Mesenchymal stem cell (in vitro differentiated cells and primary cell): Measurements from ENCODE around the gene CHRNB1.

Experiments
- DNase-seq: peaks from one replicate; pipeline ENCODE4 v3.0.0-alpha.2; 2013
- H2AFZ ChIP-seq: one replicate; pipeline ENCODE4 v1.6.1; 2013; ENCODE audit warnings: low read depth, mild to moderate bottlenecking, control low read depth, inconsistent platforms, low read length, moderate library complexity
- H2AK5ac ChIP-seq: 2 replicates; pipeline ENCODE4 v1.6.1; 2013; ENCODE audit warnings: low read length, moderate library complexity, mild to moderate bottlenecking, inconsistent platforms; ENCODE audit not compliant: severe bottlenecking
- H2BK120ac ChIP-seq: one replicate; pipeline ENCODE4 v1.6.1; 2013; ENCODE audit warnings: low read depth, mild to moderate bottlenecking, inconsistent platforms, low read length, moderate library complexity
- H2BK12ac ChIP-seq, 2 experiments: one replicate each; pipeline ENCODE4 v1.6.1; 2013; ENCODE audit warnings: inconsistent platforms in 2 of 2, low read length in 2 of 2, mild to moderate bottlenecking in 2 of 2, moderate library complexity in 2 of 2, control low read depth in 1 of 2
- H2BK15ac ChIP-seq: one replicate; pipeline ENCODE4 v1.6.1; 2013; ENCODE audit warnings: mild to moderate bottlenecking, low read depth, inconsistent platforms; ENCODE audit not compliant: poor library complexity, severe bottlenecking
- H2BK5ac ChIP-seq: 2 replicates; pipeline ENCODE4 v1.6.1; 2013; ENCODE audit warnings: low read depth, mild to moderate bottlenecking, low read length, control low read depth, inconsistent platforms; ENCODE audit not compliant: poor library complexity, severe bottlenecking
- H3K14ac ChIP-seq, 2 experiments: one replicate each; pipeline ENCODE4 v1.6.1; 2013; ENCODE audit warnings: inconsistent platforms in 2 of 2, low read length in 2 of 2, control low read depth in 1 of 2, mild to moderate bottlenecking in 1 of 2, moderate library complexity in 1 of 2
- H3K18ac ChIP-seq, 2 experiments: one replicate each; pipeline ENCODE4 v1.6.1; 2013; ENCODE audit warnings: inconsistent platforms in 2 of 2, low read length in 2 of 2, control low read depth in 1 of 2, low read depth in 1 of 2, mild to moderate bottlenecking in 1 of 2
- H3K23ac ChIP-seq, 2 experiments: one replicate each; pipeline ENCODE4 v1.6.1; 2013; ENCODE audit warnings: inconsistent platforms in 2 of 2, low read length in 2 of 2, mild to moderate bottlenecking in 2 of 2, moderate library complexity in 2 of 2, control low read depth in 1 of 2
- H3K27ac ChIP-seq: 2 replicates; pipeline ENCODE4 v1.5.1; 2013; ENCODE audit warnings: mild to moderate bottlenecking, moderate library complexity, low read length, control low read depth, inconsistent platforms; ENCODE audit not compliant: poor library complexity, severe bottlenecking
- H3K27me3 ChIP-seq, 2 experiments: 2 replicates each; pipeline versions ENCODE4 v1.6.1 to v1.7.0; 2013; ENCODE audit warnings: low read length in 2 of 2, mild to moderate bottlenecking in 2 of 2, moderate library complexity in 2 of 2, control low read depth in 1 of 2, inconsistent platforms in 1 of 2; ENCODE audit not compliant: control insufficient read depth in 1 of 2, insufficient read depth in 1 of 2
- H3K36me3 ChIP-seq, 2 experiments: 2 replicates each; pipeline versions ENCODE4 v1.6.1 to v1.7.0; 2013; ENCODE audit warnings: low read length in 2 of 2, control low read depth in 1 of 2, inconsistent platforms in 1 of 2, low read depth in 1 of 2, mild to moderate bottlenecking in 1 of 2; ENCODE audit not compliant: insufficient read depth in 2 of 2, control insufficient read depth in 1 of 2
- H3K4ac ChIP-seq, 2 experiments: one replicate each; pipeline ENCODE4 v1.6.1; 2013; ENCODE audit warnings: inconsistent platforms in 2 of 2, low read length in 2 of 2, mild to moderate bottlenecking in 2 of 2, moderate library complexity in 2 of 2, control low read depth in 1 of 2, low read depth in 1 of 2
- H3K4me1 ChIP-seq: 2 replicates; pipeline ENCODE4 v1.6.1; 2013; ENCODE audit warnings: low read depth, low read length, control low read depth; ENCODE audit not compliant: control insufficient read depth, insufficient read depth
- H3K4me2 ChIP-seq: 2 replicates; pipeline ENCODE4 v1.6.1; 2013; ENCODE audit warnings: low read length, mild to moderate bottlenecking, inconsistent platforms; ENCODE audit not compliant: poor library complexity, severe bottlenecking
- H3K4me3 ChIP-seq, 2 experiments: 2 replicates each; pipeline versions ENCODE4 v1.5.1 to v1.7.0; 2013; ENCODE audit warnings: low read length in 2 of 2, mild to moderate bottlenecking in 2 of 2, control low read depth in 1 of 2, low read depth in 1 of 2; ENCODE audit not compliant: insufficient read depth in 1 of 2
- H3K79me1 ChIP-seq: replicated peaks from 2 replicates; pipeline ENCODE4 v1.6.1; 2013; ENCODE audit warnings: mild to moderate bottlenecking, control low read depth, low read length, inconsistent platforms; ENCODE audit not compliant: poor library complexity, severe bottlenecking
- H3K9ac ChIP-seq: 2 replicates; pipeline ENCODE4 v1.7.0; 2013; ENCODE audit warnings: mild to moderate bottlenecking, low read length, moderate library complexity
- H3K9me3 ChIP-seq: 2 replicates; pipeline ENCODE4 v1.7.0; 2013; ENCODE audit warnings: mild to moderate bottlenecking, low read length; ENCODE audit not compliant: control insufficient read depth
- H4K8ac ChIP-seq: one replicate; pipeline ENCODE4 v1.6.1; 2013; ENCODE audit warnings: inconsistent platforms, mild to moderate bottlenecking, low read length, moderate library complexity
- H4K91ac ChIP-seq: one replicate; pipeline ENCODE4 v1.6.1; 2013; ENCODE audit warnings: mild to moderate bottlenecking, low read length, inconsistent platforms
- WGBS: methylation state at CpG from one replicate; pipeline ENCODE4 v1.1.7; 2013; ENCODE audit warnings: mixed read lengths; 5-methylcytosine and 5-hydroxymethylcytosine counted together

CHRNB1 gene

DNA sequence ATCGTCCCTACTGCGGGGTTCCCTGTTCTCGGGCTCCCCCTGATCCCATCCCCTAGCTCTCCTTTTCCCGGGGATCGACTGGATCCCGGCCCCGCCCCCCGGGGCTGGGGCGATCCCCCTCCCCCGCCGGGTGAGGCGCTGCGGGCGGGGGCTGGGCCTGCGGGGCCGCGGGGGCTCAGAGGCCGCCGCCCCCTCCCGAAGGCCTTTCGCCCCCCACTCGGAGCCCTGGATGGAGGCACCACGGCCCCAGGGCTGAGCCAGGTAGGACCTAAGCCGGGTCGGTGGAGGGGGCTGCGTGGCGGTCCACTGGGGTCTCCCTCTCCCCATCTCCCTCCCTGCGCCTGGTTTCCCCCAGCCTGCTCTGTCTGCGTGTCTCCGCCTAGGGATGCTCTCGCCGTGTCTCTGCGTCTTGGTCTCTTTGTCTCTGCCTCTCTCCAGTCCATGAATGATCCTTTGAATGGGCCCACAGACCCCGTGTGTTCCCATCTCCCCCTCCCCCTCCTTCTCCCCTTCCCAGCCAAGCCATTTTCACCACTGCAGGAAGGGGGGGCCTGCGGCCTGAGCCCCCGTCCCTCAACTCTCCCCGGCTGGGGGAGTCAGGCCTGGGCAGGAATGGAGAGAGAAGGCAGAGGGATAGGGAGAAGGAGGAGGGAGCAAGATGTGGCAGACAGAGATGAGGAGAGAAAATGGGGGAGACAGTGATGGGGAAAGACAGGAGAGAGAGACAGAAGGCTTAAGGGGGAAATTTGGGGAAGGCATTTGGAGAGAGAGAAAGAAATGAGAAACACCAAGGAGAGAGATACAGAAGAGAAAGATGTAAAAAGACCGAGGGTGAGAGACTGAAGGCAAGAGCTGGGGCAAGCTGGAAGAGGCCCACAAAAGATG is 39.3 kb upstream of the CHRNB1 start:
- H3K23ac ChIP-seq = peak overlapping the region in 1 of 2 experiments; percentile 89
- H3K27ac ChIP-seq = peak overlapping the region; percentile 11
- WGBS = 3% methylated on average over 28 of the region's 38 CpGs
- peak overlapping the region; percentile 63 for H2BK15ac ChIP-seq
- peak overlapping the region; percentile 64 for H2AFZ ChIP-seq
- H2BK12ac ChIP-seq = peak overlapping the region in 1 of 2 experiments; percentile 70
- H3K4me2 ChIP-seq = peak overlapping the region; percentile 75
- H4K91ac ChIP-seq = peak overlapping the region; percentile 76
- peak overlapping the region; percentile 58 to 71 for H3K4ac ChIP-seq
- H3K18ac ChIP-seq = peak overlapping the region; percentile 88 to 92
- no peak overlapping the region for H2BK5ac ChIP-seq
- peak overlapping the region; percentile 71 to 90 for H3K4me3 ChIP-seq
- H3K4me1 ChIP-seq = peaks cover 20% of the 10 kb centered on the region
- no peak overlapping the region for H2AK5ac ChIP-seq
- peak; percentile 34 for DNase-seq
- no peak overlapping the region for H4K8ac ChIP-seq
- peaks cover 16% of the 10 kb centered on the region for H3K79me1 ChIP-seq
- H3K27me3 ChIP-seq = no peaks in the 10 kb centered on the region
- H3K36me3 ChIP-seq = peaks cover 22 to 26% of the 10 kb centered on the region in 2 experiments
- no peaks in the 10 kb centered on the region for H3K9me3 ChIP-seq
- H3K14ac ChIP-seq = peak overlapping the region; percentile 62 to 91
- H3K9ac ChIP-seq = peak overlapping the region; percentile 90
- peak overlapping the region; percentile 75 for H2BK120ac ChIP-seq

GRCh38 chr17:7406235-7406825 is 38.5 kb upstream of the CHRNB1 start:
- H3K79me1 ChIP-seq = peaks cover 21% of the 10 kb centered on the region
- peaks cover 29 to 33% of the 10 kb centered on the region in 2 experiments for H3K36me3 ChIP-seq
- peak overlapping the region in 1 of 2 experiments; percentile 53 for H3K14ac ChIP-seq
- no peak overlapping the region for H2BK5ac ChIP-seq
- H3K23ac ChIP-seq = no peak overlapping the region
- no peak overlapping the region for H3K4ac ChIP-seq
- H3K27ac ChIP-seq = no peak overlapping the region
- no peak overlapping the region for H2BK15ac ChIP-seq
- no peak overlapping the region for H4K91ac ChIP-seq
- no peak overlapping the region for H4K8ac ChIP-seq
- no peak for DNase-seq
- H3K9ac ChIP-seq = peak overlapping the region; percentile 90
- H2AFZ ChIP-seq = no peak overlapping the region
- H3K4me3 ChIP-seq = peak overlapping the region; percentile 29 to 90
- H2AK5ac ChIP-seq = no peak overlapping the region
- no peaks in the 10 kb centered on the region for H3K27me3 ChIP-seq
- peaks cover 18% of the 10 kb centered on the region for H3K4me1 ChIP-seq
- H3K4me2 ChIP-seq = peak overlapping the region; percentile 75
- H2BK12ac ChIP-seq = no peak overlapping the region
- no peaks in the 10 kb centered on the region for H3K9me3 ChIP-seq
- H3K18ac ChIP-seq = no peak overlapping the region
- H2BK120ac ChIP-seq = no peak overlapping the region
- WGBS = 28% methylated on average over 10 of the region's 12 CpGs

GRCh38 chr17:7407082-7407481 is 37.8 kb upstream of the CHRNB1 start:
- no peak overlapping the region for H2AFZ ChIP-seq
- H3K4me1 ChIP-seq = peaks cover 18% of the 10 kb centered on the region
- H3K36me3 ChIP-seq = peaks cover 29 to 34% of the 10 kb centered on the region in 2 experiments
- H3K23ac ChIP-seq = peak overlapping the region in 1 of 2 experiments; percentile 23
- no peak overlapping the region for H2BK12ac ChIP-seq
- no peak overlapping the region for H3K4ac ChIP-seq
- H3K27me3 ChIP-seq = no peaks in the 10 kb centered on the region
- H3K9me3 ChIP-seq = no peaks in the 10 kb centered on the region
- H3K9ac ChIP-seq = no peak overlapping the region
- peak overlapping the region in 1 of 2 experiments; percentile 58 for H3K14ac ChIP-seq
- no peak overlapping the region for H4K91ac ChIP-seq
- H2BK5ac ChIP-seq = no peak overlapping the region
- WGBS = 89% methylated on average over 5 of the region's 13 CpGs
- peaks cover 19% of the 10 kb centered on the region for H3K79me1 ChIP-seq
- no peak overlapping the region for H3K4me2 ChIP-seq
- H4K8ac ChIP-seq = no peak overlapping the region
- no peak overlapping the region for H3K27ac ChIP-seq
- no peak overlapping the region for H3K4me3 ChIP-seq
- no peak overlapping the region for H2BK120ac ChIP-seq
- DNase-seq = no peak
- no peak overlapping the region for H2AK5ac ChIP-seq
- no peak overlapping the region for H3K18ac ChIP-seq
- no peak overlapping the region for H2BK15ac ChIP-seq
